Lung microvascular endothelial cell (primary cell): Measurements from ENCODE around the gene CIITA. TPM values are rescaled to one million over a fixed set of nuclear protein-coding genes. Genes with fewer than 3 reads are reported as not detected.

Source experiments
- DNase-seq, 2 donors: peaks; one replicate each; pipeline versions ENCODE4 v3.0.0 to v3.0.0-alpha.2; 2010; ENCODE audit warnings: low read depth in 2 of 2
- total RNA-seq: library from RNA; depleted of rRNA; stranded (reverse); fragments of >200 nt; gene quantifications from 2 replicates; pipeline ENCODE4 v1.2.1, GENCODE V29; 2014

The CIITA gene
- total RNA-seq, 1 donor from 2014 or later: under 0.01 TPM

DNA sequence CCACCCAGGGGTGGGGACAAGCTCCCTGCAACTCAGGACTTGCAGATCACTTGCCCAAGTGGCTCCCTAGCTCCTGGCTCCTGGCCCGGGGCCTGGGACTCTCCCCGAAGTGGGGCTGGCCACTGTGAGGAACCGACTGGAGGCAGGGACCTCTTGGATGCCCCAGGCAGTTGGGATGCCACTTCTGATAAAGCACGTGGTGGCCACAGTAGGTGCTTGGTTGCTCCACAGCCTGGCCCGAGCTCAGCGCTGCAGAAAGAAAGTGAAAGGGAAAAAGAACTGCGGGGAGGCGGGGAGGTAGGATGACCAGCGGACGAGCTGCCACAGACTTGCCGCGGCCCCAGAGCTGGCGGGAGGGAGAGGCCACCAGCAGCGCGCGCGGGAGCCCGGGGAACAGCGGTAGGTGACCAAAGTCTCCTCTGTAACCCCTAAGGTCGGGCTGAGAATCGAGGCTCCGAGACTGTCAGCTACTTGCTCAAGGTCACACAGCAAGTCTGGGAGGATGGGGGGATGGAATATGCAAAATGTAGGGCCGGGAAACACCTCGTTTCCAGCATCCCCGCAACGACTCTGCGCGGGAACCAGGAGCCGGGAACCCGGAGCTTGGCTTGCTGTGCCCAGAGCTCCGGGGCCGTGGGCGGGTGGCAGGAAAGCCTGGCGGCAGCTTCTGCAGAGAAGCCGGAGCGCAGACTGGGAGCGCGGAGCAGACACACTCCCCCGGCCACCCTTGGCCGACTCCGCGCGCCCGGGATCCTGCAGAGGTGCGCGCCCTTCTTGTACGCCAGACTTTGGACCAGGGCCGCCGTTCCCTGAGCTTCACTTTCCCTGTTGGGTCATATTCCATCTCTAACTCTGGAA, 1.9 kb downstream of the CIITA start:
- DNase-seq: peak; percentile 3 to 55

DNA sequence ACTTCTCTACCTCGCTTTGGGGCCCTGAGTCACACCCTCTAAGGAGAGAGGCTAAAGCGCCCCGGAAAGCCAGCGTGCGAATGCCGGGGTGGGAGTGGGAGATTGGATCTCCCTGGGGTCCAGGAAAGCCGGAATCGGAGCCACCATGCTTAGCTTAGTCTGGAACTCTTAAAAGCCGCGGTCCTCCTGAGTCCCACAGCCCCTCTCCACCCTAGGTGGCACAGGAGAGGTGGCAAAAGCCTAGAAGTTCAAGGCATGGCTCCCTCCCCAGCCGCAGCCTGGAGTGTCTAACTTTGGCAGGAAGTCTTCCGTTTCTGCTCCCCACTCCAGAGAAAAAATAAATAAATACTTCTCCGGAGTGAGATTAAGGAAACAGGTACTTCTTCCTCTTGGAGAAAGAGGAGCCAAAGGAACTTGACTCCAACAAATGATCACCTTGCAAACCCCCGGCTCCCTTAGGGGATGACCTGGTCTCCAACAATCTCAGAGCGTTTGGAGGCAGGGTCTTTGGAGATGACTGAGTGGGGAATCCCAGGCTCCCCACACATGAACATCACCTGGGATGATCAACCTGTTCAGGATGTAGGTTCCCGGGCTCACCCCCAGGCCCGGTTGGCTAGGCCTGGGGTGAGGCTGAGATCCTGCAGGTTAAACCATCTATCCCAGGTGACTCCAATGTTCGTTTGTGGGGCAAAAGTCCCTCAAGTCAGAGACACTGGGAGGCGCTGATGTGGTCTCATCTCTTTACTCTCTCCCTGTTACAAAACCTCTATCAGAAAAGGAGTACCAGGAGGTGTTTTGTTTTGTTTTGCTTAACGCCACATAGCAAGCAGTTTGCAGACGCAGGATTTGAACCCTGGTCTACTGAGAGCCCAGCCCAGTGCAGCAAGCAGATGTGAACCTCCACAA, 2.9 kb downstream of the CIITA start:
- DNase-seq: no peak

DNA sequence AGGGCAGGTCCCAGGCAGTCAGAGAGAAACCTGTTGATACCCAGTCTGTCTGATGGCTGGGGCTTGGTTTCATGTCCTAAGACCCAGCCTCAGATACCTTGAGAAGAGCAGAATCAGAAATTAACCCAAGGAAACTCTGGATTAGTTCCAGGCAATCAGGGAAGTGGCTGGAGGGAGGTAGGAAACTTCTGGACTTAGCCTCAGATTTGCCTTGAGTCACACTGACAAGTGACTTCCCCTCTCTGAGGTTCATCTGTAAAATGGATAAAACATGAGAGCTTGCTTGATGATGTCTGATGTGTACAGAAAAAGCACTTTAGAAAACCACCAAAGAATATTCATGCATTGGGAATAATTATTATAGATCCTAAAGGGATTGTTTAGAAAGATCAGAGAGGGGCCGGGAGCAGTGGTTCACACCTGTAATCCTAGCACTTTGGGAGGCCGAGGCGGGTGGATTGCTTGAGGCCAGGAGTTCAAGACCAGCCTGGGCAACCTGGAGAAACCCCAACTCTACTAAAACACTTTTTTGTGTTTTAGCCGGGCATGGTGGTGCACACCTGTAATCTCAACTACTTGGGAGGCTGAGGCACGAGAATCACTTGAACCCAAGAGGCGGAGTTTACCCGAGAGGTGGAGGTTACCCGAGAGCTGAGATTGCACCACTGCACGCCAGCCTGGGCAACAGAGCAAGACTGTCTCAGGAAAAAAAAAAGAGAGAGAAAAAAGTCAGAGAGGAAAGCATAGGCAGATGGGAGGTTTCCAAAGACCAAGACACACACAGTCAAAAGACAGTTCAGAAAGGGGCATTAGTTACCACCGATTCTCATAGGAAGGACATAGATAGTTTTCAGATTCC, 3.8 kb downstream of the CIITA start:
- no peak for DNase-seq

GRCh38 chr16:10881479-10882030, 4.6 kb downstream of the CIITA start:
- no peak for DNase-seq

GRCh38 chr16:10883004-10883403, 6.0 kb downstream of the CIITA start:
- no peak for DNase-seq

- DNase-seq: no peak
Measured at GRCh38 chr16:10885246-10885645, 8.2 kb downstream of the CIITA start.

- DNase-seq: no peak
Measured at GRCh38 chr16:10888320-10888937, 11.4 kb downstream of the CIITA start.

- DNase-seq: no peak
Measured at GRCh38 chr16:10889855-10890254, 12.9 kb downstream of the CIITA start.

GRCh38 chr16:10892782-10893318, 15.8 kb downstream of the CIITA start:
- DNase-seq: no peak

DNA sequence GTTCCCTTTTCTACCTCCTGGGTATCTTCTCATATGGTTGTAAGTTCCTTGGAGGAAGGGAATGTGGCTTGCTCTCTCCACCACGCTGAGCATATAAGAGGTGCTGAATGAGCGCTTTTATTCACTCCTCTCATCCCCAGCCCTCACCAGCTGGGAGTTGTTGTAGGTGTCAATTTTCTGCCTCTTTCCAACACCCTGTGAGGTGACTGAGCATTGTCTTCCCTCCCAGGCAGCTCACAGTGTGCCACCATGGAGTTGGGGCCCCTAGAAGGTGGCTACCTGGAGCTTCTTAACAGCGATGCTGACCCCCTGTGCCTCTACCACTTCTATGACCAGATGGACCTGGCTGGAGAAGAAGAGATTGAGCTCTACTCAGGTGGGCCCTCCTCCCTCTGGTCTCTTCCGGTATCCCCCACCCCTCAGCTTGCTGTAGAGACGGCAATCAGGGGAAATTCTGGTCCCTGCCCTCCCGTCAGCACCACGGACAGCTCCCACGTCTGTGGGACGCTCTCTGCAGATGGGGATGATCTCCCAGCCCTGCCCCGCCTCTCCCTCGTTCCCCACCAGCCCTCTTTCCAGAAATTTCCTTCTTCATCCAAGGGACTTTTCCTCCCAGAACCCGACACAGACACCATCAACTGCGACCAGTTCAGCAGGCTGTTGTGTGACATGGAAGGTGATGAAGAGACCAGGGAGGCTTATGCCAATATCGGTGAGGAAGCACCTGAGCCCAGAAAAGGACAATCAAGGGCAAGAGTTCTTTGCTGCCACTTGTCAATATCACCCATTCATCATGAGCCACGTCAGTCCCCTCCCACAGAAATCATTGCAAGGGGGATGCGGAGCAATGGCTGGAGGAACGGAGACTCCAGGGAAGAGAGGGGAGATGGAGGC, 18.3 kb downstream of the CIITA start:
- DNase-seq: peak; percentile 35 to 56

DNA sequence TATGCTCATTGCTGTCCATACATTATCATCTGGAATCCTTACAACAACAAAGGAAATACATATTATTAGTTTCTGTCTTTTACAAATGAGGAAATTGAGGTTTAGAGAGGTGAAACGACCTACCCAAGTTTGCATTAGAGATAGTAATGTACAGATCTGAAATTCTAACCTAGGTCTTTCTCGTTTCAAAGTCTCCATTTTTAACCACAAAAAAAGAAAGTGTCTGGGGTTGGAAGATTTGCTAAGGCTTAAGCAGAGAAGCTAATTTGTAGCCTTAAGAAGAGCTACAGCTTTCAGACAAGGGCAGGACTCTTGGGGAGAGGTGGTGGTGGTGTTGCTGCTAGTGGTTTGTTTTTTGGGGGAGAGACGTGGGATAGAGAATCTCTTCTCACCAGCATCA, 19.2 kb downstream of the CIITA start:
- DNase-seq: no peak

- no peak for DNase-seq
Measured at GRCh38 chr16:10896723-10897122, 19.7 kb downstream of the CIITA start.

GRCh38 chr16:10897134-10897533, 20.1 kb downstream of the CIITA start:
- DNase-seq: no peak

GRCh38 chr16:10902999-10903398, 26.0 kb downstream of the CIITA start:
- DNase-seq: no peak

- DNase-seq: no peak
Measured at GRCh38 chr16:10906482-10906881, 29.5 kb downstream of the CIITA start.

- no peak for DNase-seq
Measured at GRCh38 chr16:10906914-10907756, 30.1 kb downstream of the CIITA start.

DNA sequence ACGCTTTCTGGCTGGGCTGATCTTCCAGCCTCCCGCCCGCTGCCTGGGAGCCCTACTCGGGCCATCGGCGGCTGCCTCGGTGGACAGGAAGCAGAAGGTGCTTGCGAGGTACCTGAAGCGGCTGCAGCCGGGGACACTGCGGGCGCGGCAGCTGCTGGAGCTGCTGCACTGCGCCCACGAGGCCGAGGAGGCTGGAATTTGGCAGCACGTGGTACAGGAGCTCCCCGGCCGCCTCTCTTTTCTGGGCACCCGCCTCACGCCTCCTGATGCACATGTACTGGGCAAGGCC, 30.7 kb downstream of the CIITA start:
- no peak for DNase-seq

GRCh38 chr16:10911267-10911666, 34.3 kb downstream of the CIITA start:
- DNase-seq: no peak

- no peak for DNase-seq
Measured at GRCh38 chr16:10916534-10916933, 39.5 kb downstream of the CIITA start.
